ENCODE measurements around the gene CUX1. TPM values are rescaled to one million over a fixed set of nuclear protein-coding genes. Genes with fewer than 3 reads are reported as not detected.

The CUX1 gene
- total and polyA plus RNA-seq, 2 donors (not counting 1 experiment from before 2014, with no cell fraction given), result 10.8 to 86.5 TPM

- H3K4me3 ChIP-seq (ENCODE audit: control extremely low read depth in 1 of 5, extremely low read depth in 1 of 5, insufficient read depth in 1 of 5, low read depth in 2 of 5, low read length in 4 of 5), result no peak overlapping the region
- no peaks in the 10 kb centered on the region for H4K20me1 ChIP-seq (ENCODE audit: control insufficient read depth, insufficient read depth, low read length, poor library complexity, severe bottlenecking)
- 90% methylated on average over 5 of the region's 5 CpGs for WGBS (ENCODE audit: insufficient coverage)
- H3K9me3 Mint-ChIP-seq (ENCODE audit: insufficient read depth), result no peaks in the 10 kb centered on the region
- no peak overlapping the region for H3K27ac ChIP-seq (ENCODE audit: low read length in 2 of 2)
- no peak overlapping the region for H3K4me3 Mint-ChIP-seq
- intact Hi-C loops (cut with micrococcal nuclease), result no loop called here
- TF ChIP-seq, protein P1, sequence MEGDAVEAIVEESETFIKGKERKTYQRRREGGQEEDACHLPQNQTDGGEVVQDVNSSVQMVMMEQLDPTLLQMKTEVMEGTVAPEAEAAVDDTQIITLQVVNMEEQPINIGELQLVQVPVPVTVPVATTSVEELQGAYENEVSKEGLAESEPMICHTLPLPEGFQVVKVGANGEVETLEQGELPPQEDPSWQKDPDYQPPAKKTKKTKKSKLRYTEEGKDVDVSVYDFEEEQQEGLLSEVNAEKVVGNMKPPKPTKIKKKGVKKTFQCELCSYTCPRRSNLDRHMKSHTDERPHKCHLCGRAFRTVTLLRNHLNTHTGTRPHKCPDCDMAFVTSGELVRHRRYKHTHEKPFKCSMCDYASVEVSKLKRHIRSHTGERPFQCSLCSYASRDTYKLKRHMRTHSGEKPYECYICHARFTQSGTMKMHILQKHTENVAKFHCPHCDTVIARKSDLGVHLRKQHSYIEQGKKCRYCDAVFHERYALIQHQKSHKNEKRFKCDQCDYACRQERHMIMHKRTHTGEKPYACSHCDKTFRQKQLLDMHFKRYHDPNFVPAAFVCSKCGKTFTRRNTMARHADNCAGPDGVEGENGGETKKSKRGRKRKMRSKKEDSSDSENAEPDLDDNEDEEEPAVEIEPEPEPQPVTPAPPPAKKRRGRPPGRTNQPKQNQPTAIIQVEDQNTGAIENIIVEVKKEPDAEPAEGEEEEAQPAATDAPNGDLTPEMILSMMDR (IDR thresholded peaks at IDR 0.05), result no peak
- TF ChIP-seq EZH2 (IDR thresholded peaks at IDR 0.05; ENCODE audit: borderline replicate concordance, insufficient read depth, low read depth, low read length, poor library complexity, severe bottlenecking), result no peak
- H3K9ac ChIP-seq (ENCODE audit: low read length), result no peak overlapping the region
- H2AFZ ChIP-seq (ENCODE audit: insufficient read depth, low read depth, low read length, poor library complexity, severe bottlenecking), result no peak overlapping the region
- peaks cover 1 to 18% of the 10 kb centered on the region in 2 experiments for H3K36me3 ChIP-seq (replicated peaks in 1 of 2; ENCODE audit: control extremely low read depth in 1 of 2, control insufficient read depth in 1 of 2, extremely low read depth in 1 of 2, insufficient read depth in 2 of 2, low read length in 1 of 2)
- no peaks in the 10 kb centered on the region for H3K4me1 Mint-ChIP-seq
- no peaks in the 10 kb centered on the region for H3K79me2 ChIP-seq (ENCODE audit: control insufficient read depth, insufficient read depth, low read length)
- H3K4me2 ChIP-seq (replicated peaks; ENCODE audit: low read depth, low read length, poor library complexity, severe bottlenecking), result no peak overlapping the region
- CTCF ChIA-PET, result interaction anchor here (1.1 kb wide), 1 partner anchor 10 kb away, joined by 3 read pairs; no protein-coding TSS in a partner anchor
- no peak overlapping the region for H3K27ac Mint-ChIP-seq
- H3K27me3 ChIP-seq (replicated peaks in 1 of 4; ENCODE audit: control extremely low read depth in 1 of 4, control insufficient read depth in 3 of 4, insufficient read depth in 4 of 4, low read length in 3 of 4), result no peaks in the 10 kb centered on the region
- POLR2A ChIA-PET, result no interaction called here
- no peaks in the 10 kb centered on the region for H3K27me3 Mint-ChIP-seq
- ATAC-seq (ENCODE audit: low read depth) (no peak), DNase-seq (no peak)
- no peaks in the 10 kb centered on the region for H3K9me3 ChIP-seq (ENCODE audit: control extremely low read depth in 1 of 3, control insufficient read depth in 2 of 3, insufficient read depth in 1 of 3, low read length in 2 of 3)
- no peaks in the 10 kb centered on the region for H3K4me1 ChIP-seq (ENCODE audit: control insufficient read depth in 2 of 2, insufficient read depth in 2 of 2, low read length in 2 of 2)
Observed at GRCh38 chr7:102103027-102103372, 285.6 kb downstream of the CUX1 start.

DNA sequence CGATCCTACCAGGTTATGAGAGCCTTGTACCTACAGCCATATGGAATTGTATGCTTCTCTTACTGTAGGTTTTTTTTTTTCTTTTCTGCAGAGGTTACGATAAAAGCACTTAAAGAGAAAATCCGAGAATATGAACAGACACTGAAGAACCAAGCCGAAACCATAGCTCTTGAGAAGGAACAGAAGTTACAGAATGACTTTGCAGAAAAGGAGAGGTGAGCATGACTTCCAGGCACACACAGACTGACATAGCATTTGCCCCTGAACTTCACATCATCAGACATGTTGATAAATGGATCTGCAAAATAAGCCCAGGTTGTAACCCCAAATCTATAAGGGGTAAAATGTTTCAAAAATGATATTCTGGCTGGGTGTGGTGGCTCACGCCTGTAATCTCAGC, 286.8 kb downstream of the CUX1 start:
- H3K27ac ChIP-seq (ENCODE audit: low read length in 2 of 2), result no peak overlapping the region
- H3K4me1 ChIP-seq (ENCODE audit: control insufficient read depth in 2 of 2, insufficient read depth in 2 of 2, low read length in 2 of 2), result no peaks in the 10 kb centered on the region
- no peak overlapping the region for H2AFZ ChIP-seq (ENCODE audit: insufficient read depth, low read depth, low read length, poor library complexity, severe bottlenecking)
- H3K36me3 ChIP-seq (replicated peaks in 1 of 2; ENCODE audit: control extremely low read depth in 1 of 2, control insufficient read depth in 1 of 2, extremely low read depth in 1 of 2, insufficient read depth in 2 of 2, low read length in 1 of 2), result peaks cover 1 to 17% of the 10 kb centered on the region in 2 experiments
- H3K9ac ChIP-seq (ENCODE audit: low read length), result no peak overlapping the region
- DNase-seq (no peak), ATAC-seq (ENCODE audit: low read depth) (no peak)
- WGBS (ENCODE audit: insufficient coverage), result 100% methylated on average over 1 of the region's 5 CpGs
- H3K4me2 ChIP-seq (replicated peaks; ENCODE audit: low read depth, low read length, poor library complexity, severe bottlenecking), result no peak overlapping the region
- H3K9me3 Mint-ChIP-seq (ENCODE audit: insufficient read depth), result no peaks in the 10 kb centered on the region
- no peaks in the 10 kb centered on the region for H3K27me3 ChIP-seq (replicated peaks in 1 of 4; ENCODE audit: control extremely low read depth in 1 of 4, control insufficient read depth in 3 of 4, insufficient read depth in 4 of 4, low read length in 3 of 4)
- TF ChIP-seq, protein P1 (IDR thresholded peaks at IDR 0.05), result no peak
- TF ChIP-seq EZH2 (IDR thresholded peaks at IDR 0.05; ENCODE audit: borderline replicate concordance, insufficient read depth, low read depth, low read length, poor library complexity, severe bottlenecking), result no peak
- intact Hi-C loops (cut with micrococcal nuclease), result no loop called here
- no peaks in the 10 kb centered on the region for H3K4me1 Mint-ChIP-seq
- no peaks in the 10 kb centered on the region for H4K20me1 ChIP-seq (ENCODE audit: control insufficient read depth, insufficient read depth, low read length, poor library complexity, severe bottlenecking)
- H3K79me2 ChIP-seq (ENCODE audit: control insufficient read depth, insufficient read depth, low read length), result no peaks in the 10 kb centered on the region
- no peak overlapping the region for H3K4me3 Mint-ChIP-seq
- CTCF ChIA-PET, result no interaction called here
- POLR2A ChIA-PET, result no interaction called here
- no peaks in the 10 kb centered on the region for H3K9me3 ChIP-seq (ENCODE audit: control extremely low read depth in 1 of 3, control insufficient read depth in 2 of 3, insufficient read depth in 1 of 3, low read length in 2 of 3)
- H3K27me3 Mint-ChIP-seq, result no peaks in the 10 kb centered on the region
- H3K27ac Mint-ChIP-seq, result no peak overlapping the region
- H3K4me3 ChIP-seq (ENCODE audit: control extremely low read depth in 1 of 5, extremely low read depth in 1 of 5, insufficient read depth in 1 of 5, low read depth in 2 of 5, low read length in 4 of 5), result no peak overlapping the region
